Stimulated activated CD4-positive, alpha-beta T cell treated with anti-CD3 and anti-CD28 coated beads, Interleukin-1b, Interleukin-23, amount 100 ng/mL, for 1 hour (primary cell): Measurements from ENCODE around the gene BCKDK.
"Not testable (repeated sequence)": the region's sequence is repeated elsewhere in the genome, so short reads cannot be mapped to it uniquely, and the experiment has no call there.

Experiments
- DNase-seq, 2 donors: peaks; one replicate each; pipeline ENCODE4 v3.0.0-alpha.2; 2020; ENCODE audit warnings: low read depth in 2 of 2

The BCKDK gene

DNA sequence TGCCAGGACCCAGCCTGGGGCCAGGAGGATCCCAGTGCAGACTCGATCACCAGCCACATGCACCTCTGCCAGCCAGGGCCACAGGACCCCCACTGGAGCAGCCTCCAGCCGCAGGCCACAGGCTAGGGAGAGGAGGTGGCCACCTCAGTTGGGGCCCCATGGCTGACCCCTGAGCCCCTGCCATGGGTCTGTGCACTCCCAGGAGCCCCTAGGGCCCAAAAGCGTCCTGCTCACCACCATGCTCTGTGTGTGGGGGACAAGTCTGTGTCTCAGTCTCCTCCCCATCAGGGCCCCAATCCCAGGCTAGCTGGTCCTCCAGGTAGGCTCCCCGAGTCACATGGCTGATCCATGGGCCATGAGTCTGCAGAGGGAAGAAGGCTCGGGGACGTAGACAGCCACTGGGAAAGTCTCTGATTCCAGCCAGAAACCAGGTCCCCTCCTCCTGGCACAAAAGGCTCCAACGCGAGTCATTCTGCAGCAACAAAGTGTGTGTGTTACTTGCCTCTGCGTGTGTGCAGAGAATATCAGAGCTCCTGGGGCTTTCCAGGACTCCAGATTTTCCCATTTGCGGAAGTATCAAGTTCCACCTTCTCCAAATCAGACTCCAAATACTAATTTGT is 33.4 kb downstream of the BCKDK start:
- DNase-seq = no peak

DNA sequence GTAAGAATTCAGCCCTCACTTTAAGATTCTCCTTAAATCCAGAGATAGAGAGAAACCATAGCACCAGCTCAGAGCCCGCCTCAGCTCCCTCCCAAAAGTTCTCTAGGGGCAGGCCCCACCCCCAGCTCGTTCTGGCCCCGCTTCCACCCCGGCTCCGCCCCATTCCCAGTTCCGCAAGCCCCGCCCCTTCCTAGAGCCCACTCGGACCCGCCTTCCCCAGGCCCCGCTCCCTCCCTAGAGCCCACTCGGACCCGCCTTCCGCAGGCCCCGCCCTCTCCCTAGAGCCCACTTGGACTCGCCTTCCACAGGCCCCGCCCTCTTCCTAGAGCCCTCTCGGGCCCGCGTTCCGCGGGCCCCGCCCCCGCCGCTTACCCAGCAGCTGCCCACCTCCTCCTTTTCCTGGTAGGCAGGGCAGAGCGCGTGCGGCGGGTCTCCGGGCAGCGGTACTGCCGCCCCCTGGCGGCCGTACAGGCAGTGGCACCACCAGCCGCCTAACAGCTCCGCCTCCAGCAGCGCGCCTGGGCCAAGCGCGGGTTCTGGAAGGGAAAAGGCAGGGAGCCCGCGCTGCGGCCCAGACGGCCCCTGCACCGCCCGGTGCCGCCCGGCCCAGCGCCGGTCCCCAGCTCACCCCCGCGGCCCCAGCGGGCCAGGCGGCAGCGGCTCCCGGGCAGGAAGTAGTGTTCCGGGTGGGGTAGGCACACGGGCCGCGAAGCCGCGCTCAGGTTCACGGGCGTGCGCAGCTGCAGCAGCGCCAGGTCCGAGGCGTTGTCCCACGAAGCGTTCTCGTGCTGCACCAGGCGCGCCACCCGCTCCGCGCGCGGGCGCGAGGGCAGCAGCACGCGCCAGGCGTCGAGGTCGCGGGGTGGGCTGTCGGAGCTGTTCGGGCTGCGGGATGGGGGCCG is 34.2 kb downstream of the BCKDK start:
- DNase-seq = peak; percentile 93 to 95

DNA sequence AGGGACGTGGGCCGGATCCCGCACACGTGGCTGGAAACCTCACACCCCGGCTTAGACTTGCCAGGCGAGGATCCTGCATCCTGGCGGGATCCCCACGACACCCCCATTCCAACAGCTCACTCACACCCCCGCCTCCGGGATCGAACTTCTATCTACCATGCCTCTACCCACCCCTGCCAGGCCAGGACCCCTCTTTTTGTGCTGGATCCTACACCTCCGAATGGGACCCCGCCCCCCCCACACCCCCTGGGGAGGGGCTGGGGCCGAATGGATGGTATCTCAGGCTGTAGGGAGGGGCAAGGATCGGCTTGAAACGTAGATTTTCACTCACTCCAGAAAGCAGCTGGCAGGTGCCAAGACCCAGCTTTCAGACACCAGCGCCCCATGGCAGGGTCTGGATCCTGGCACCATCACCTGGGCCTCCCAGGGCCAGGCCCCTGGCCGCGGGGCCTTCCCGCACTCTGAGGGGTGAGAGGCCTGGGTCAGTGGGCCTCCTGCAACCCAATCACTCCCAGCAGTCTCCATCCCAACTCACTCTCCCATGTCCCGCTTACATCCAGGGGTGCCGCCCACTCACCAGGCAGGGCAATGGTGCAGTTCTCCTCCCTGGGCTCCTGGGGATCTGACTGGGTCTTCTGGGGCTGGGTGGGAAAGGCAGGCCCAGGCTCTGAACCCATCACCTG is 35.0 kb downstream of the BCKDK start:
- no peak for DNase-seq

DNA sequence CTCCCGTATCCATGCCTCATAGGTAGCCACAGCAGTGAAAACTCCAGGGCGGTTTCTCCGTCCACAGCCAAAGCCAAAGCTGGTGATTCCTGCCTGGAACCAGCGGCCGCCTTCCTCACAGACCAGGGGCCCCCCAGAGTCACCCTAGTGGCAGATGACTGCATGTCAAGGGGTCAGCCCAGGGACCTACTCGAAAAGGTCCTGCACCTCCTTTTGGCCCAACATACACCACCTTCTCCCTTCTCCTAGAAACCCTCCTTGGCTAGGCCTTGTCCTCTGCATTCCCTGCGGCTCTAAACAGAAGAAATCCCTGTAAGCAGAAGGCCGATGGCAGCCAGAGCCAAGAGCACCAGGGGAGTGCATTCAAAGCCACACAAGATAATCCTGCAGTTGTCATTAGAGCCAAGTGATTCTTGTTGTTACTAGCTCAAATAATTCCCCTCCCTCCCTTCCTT is 35.5 kb downstream of the BCKDK start:
- no peak for DNase-seq

DNA sequence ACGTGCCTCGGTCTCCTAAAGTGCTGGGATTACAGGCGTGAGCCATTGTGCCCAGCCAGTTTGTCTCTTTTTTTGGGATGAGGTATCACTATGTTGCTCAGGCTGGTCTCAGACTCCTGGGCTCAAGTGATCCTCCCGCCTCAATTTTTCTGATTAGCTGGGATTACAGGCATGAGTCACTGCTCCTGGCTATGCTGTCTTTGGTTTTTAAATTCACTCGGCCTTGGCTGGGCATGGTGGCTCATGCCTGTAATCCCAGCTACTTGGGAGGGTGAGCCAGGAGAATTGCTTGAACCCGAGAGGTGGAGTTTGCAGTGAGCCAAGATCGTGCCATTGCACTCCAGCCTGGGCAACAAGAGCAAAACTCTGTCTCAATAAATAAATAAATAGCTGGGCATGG is 36.2 kb downstream of the BCKDK start:
- DNase-seq = not testable (repeated sequence)

DNA sequence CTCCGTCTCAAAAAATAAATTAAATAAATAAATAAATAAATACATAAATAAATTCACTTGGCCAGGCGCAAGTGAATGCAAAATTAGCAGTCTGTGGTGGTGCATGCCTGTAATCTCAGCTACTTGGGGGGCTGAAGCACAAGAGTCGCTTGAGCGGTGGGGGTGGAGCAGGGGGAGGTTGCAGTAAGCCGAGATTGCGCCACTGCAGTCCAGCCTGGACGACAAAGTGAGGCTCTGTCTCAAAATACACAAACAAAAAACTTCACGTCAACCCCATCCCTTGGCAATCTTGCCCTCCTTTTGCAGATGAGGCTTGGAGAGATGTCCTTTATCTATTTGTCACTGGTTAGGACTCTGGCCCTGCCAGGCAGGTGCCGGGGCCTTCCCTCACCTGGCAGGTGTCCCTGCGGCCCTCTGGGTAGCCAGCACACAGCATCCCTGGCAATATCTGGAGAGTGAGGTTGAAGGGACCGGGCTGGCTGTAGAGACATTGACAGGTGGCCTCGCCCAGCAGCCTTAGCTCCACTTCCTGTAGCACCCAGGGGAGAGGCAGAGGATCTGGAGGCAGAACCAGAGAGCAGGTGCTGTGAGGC is 37.3 kb downstream of the BCKDK start:
- no peak for DNase-seq

DNA sequence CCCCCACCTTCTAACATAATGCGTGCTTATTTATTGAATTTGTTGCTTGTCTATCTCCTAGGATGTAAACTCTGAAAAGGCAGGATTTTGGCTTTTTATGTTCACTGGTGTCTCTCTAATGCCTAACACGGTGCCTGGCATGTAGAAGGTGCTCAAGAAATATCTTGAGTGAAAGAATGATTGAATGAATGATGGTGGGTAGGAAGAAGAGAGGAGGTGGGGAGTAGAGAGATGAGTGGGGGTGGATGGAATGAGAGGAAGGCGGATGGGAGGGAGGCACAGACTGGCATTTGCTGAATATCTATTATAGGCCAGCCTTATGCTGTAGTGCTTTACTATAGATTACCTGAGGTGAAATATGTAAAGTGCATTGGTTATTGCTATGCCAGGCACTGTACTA is 39.4 kb downstream of the BCKDK start:
- DNase-seq = no peak

DNA sequence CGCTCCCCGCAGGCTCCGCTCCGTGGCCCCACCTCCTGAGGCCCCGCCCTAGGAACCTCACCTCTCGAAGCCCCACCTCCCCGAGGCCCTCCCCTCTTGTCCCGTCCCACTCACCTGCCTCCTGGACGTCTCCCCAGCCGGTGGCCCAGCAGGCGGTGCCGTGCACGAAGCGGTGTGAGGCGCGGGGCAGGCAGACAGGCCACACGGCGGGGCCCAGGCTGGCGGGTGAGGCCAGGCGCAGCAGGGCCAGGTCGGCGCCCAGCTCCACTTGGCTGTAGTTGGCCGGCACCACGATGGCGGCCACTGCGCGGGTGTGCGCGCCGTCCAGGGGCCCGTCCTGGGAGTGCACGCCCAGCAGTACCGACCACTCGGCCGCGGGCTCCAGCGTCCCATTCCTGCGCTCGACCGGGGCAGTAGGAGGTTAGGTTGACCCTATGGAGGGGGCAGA is 40.1 kb downstream of the BCKDK start:
- DNase-seq = no peak

DNA sequence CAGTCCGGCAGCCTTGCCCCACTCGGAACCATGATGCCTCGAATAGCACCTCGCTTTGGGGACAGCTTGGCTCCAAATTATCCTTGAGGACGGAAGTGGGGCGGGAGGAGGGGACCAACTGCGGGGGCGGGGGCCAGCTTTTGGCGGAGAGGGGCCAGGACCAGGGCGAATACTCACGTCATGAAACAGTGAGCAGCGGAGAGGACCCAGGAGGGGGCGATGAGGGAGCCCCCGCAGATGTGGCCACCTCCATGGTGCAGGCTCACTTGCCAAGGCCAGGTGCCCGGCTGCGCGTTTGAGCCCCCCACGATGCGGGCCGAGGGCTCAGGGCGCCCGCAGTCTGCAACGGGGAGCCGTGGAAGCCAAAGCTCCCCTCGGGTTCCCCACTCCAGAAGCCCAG is 40.7 kb downstream of the BCKDK start:
- DNase-seq = no peak

DNA sequence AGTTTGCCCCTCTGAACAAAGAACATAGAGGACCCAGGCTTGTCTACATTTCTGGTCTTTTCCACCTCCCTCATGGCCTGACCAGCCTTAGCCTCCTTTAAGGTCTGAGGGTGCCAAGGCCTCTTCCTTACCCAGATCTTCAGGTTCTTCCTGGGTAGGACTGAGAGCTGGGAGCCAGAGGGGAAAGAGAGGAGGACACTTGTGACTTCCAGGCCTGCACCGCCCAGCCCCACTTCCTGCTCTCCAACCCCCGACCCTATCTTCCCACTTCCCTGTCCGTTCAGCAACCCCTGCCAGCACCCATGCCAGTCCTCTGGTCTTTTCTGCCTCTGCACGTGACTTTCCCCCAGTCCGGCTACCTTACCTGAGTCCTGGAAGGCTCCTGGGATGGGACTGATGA is 41.1 kb downstream of the BCKDK start:
- DNase-seq = no peak

DNA sequence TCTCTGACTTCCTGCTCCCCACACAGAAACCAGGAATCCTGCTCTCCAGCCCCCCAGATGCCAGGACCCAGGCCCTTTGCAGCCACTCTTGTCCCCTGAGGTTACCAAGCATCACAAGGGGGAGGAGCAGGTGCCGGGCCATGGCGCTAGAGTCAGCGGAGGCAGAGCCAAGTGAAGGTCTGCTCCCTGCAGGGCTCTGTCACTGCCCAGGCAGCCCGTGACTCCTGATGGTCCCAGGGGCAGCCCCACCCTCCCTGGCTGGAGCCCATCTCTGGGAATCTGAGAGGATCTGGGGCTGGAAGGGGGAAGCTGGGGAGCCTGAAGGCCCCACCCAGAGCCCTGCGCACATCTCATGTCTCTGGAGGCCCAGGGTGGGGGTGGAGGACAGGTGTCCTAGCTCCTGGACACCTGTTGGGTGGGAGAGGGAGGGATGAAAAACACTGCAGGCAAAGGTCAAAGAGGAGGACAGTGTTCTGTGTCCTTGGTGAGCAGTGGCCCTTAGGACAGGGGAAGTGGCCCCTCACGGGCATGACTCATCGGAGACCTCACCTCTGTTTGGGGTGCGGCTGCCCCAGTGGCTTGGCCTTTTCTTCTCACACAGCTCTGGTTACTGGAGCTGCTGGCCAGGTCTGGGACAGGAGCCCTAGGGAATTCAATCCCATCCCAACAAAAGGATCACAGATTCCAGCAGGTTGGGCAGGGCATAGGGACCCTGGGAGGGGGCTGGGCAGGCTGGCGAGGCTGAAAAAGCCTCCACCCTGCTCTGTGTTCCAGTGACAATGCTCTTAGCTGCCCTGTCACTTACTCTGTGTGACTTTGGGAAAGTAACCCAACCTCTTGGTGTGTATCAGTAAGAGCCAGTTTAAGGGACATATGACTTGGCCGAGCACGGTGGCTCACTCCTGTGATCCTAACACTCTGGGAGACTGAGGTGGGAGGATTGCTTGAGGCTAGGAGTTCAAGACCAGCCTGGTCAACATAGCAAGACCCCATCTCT is 42.0 kb downstream of the BCKDK start, which contains the start of gene PRSS36:
Gene PRSS36, minus strand, starts transcription at position 173 of the 997 bp plus-strand sequence. Its CDS starts 31 bp downstream, at position 142.
- no peak for DNase-seq

DNA sequence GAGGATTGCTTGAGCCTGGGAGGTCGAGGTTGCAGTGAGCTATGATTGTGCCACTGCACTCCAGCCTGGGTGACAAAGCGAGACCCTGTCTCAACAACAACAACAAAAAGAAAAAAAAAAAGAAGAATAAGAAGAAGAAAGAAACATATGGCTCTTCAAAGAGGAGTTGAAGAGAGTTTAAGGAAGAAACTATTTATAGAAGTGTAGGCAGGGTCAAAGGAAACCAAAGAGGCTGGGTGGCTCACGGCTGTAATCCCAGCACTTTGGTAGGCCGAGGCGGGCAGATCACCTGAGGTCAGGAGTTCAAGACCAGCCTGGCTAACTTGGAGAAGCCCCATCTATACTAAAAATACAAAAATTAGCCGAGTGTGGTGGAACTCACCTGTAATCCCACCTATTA is 42.8 kb downstream of the BCKDK start:
- not testable (repeated sequence) for DNase-seq

DNA sequence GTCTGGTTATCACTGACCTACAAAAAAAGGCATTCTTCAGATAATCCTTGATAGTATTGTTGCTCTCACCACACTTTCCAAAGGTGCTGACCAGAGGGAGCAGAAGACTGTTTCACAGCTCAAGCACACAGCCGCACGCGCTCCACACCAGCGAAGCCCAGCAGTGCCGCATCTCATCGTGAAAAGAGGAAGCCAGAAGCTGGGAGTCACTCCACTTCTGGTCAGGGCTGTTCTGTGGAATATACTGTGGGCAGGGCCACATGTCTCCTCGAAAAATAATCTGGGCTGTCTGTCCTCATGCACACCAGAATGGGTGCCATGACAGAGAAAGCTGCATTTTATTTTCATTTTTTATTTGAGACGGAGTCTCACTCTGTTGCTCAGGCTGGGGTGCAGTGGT is 49.0 kb downstream of the BCKDK start:
- no peak for DNase-seq
